HPDE6-E6E7 (cell line): ENCODE data around the gene ZNF880.
"Not testable (repeated sequence)": the region's sequence is repeated elsewhere in the genome, so short reads cannot be mapped to it uniquely, and the experiment has no call there.

ENCODE experiments used
- DNase-seq: peaks from one replicate; pipeline ENCODE4 v3.0.0; 2011; ENCODE audit warnings: missing footprints; ENCODE audit errors: extremely low spot score

ZNF880 gene

GRCh38 chr19:52369559-52370340 lies at the start of gene ZNF880:
ZNF880 (plus strand) TSS chr19:52369923; CDS start chr19:52369966, 43 bp downstream.
- peak; percentile 95 for DNase-seq

DNA sequence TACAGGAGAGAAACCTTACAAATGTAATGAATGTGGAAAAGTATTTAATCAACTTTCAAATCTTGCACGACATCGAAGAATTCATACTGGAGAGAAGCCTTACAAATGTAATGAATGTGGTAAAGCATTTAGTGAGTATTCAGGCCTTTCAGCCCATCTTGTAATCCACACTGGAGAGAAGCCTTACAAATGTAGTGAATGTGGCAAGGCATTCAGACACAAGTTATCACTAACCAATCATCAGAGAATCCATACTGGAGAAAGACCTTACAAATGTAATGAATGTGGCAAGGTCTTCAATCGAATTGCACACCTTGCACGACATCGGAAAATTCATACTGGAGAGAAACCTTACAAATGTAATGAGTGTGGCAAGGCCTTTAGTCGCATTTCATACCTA lies 47.3 kb upstream of the ZNF880 start:
- DNase-seq, result no peak

GRCh38 chr19:52331757-52332156 lies 38.0 kb upstream of the ZNF880 start:
- no peak for DNase-seq

GRCh38 chr19:52335768-52336116 lies 34.0 kb upstream of the ZNF880 start:
- no peak for DNase-seq

DNA sequence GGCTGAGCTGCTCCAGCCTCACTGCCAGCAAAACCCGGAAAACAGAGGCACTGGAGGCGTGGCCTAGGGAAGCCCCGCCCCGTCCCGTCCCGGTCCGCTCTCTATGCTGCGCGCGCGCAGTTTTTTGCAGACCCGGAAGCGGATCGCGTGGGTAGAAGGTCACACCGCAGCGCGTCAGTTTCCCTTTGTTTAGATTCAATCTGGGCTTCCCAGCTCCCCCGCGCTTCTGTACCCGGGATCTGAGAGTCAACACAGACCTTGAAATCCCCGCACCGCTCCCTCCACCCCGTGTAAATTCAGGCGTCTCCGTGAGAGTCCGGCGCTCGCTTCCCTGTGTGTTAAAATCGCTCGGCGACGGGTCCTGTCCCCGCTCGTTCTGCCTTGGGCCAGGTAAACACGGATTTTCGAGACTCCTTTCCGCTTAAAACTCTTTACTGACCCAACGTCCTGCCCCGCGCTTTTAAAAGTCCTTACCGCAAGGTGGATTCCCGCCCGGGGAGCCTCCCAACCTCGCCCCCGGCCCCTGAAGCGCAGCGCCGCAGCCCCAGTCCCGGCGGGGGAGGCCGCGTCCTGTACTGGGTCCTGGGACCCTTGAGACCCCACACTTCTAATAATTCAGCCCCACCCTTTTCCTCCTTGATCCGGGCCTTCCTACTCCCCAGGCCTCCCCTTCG lies 33.5 kb upstream of the ZNF880 start, which contains the start of gene ZNF610:
Gene ZNF610, plus strand, starts transcription at position 127 of the 674 bp plus-strand sequence. CDS start 12,930 bp downstream, outside the sequence.
- peak; percentile 43 for DNase-seq

DNA sequence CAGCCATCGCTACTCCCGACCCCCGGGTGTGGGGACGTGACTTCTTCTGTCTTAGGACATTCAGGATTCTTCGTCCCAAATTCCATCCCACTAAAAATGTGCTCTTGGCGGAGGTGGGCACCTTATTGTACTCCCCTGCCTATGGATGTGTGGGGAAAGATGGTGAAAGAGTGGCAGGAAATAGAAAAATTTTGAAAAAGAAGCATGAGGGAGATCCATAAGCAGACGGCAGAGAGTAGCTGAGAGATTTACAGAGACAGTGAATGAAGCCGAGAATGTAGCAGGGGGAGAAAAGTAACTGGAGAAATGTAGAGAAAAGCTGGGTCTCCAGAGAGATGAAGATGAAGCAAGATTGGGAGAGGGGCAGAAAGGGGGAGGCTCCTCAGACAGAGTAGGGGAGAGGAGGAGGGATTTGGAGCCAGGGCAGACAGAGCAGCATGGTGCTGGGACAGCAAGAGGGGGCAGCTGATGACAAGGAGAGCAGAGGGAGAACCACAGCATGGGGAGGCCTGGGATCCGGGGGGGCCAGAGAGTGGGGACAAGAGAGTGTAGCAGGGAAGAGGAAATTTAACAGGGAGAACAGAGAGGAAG lies 32.8 kb upstream of the ZNF880 start:
- DNase-seq, result no peak

DNA sequence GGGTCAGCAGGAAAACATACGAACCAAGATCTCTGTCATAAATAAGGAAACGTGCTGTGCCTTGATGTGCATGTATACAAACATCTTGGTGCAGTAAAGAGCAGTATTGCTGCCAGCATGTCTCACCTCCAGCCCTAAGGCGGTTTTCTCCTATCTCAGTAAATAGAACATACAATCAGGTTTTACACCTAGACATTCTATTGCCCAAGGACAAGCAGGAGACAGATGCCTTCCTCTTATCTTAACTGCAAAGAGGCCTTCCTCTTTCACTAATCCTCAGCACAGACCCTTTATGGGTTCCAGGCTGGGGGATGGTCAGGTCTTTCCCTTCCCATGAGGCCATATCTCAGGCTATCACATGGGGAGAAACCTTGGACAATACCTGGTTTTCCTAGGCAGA lies 30.7 kb upstream of the ZNF880 start:
- not testable (repeated sequence) for DNase-seq

- DNase-seq, result peak; percentile 31
Measured at GRCh38 chr19:52343548-52343947, 26.2 kb upstream of the ZNF880 start.

GRCh38 chr19:52345162-52345561 lies 24.6 kb upstream of the ZNF880 start:
- DNase-seq, result no peak

- DNase-seq, result no peak
Measured at GRCh38 chr19:52351512-52351911, 18.2 kb upstream of the ZNF880 start.

DNA sequence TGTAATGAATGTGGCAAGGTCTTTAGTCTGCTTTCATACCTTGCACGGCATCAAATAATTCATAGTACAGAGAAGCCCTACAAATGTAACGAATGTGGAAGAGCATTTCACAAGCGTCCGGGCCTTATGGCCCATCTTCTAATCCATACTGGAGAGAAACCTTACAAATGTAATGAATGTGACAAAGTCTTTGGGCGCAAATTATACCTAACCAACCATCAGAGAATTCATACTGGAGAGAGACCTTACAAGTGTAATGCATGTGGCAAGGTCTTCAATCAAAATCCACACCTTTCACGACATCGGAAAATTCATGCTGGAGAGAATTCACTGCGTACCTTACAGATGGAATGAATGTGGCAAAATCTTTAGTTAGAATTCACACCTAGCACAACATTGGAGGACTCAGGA lies 3.3 kb upstream of the ZNF880 start:
- DNase-seq, result no peak

DNA sequence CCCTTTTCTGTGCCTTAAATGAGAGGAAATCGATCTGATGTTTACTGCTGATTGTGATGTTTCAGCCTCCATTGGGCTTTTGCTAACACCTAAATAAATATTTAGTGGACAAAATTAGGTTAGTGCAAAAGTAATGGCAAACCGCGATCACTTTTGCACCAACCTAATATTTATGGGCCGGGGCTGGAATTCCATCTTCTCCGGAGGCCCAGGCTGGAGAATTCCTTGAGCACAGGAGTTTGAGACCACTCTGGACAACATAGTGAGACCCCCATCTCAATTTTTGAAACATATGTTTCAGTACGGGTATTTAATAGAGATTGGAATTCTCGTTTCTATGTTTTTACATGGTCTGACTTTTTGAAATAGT lies 603 bp downstream of the ZNF880 start:
- no peak for DNase-seq

GRCh38 chr19:52391135-52391534 lies 21.4 kb downstream of the ZNF880 start:
- DNase-seq, result no peak

DNA sequence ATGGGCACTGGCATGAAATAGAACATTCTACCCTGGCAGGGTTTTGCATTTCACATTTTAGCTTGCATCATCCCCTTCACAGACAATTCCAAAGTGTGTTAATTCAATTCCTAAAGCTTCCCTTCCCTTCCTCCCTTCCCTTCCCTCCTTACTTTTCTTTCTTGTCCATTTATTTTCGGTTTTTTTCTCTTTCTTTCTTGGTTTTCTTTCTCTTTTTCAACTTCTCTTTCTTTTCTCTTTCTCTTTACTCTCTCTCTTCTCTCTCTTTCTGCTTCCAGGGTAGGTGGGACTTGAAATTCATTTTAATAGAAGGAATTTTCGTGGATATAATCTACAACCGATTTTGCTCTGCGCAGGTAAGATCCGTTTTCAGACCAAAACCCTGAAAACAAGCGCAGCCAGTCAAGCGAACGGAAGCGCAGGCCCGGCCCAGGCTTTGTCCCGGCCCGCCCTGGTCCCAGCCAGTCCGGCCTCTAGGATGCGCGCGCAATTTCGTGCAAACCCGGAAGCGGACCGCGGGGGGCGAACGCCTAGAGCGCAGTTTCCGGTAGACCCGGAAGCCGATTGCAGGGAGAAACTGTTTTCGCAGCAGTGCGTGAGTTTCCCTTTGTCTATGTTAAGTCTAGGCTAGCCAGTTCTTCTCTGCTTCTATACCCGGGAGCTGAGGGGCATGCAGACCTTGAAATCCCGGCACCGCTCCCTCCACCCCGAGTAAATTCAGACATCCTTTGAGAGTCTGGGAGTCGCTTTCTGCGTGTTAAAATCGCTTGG lies 27.8 kb downstream of the ZNF880 start, which contains the start of gene ZNF528:
Gene ZNF528, plus strand, starts transcription at position 540 of the 771 bp plus-strand sequence. CDS start 4,165 bp downstream, outside the sequence.
- DNase-seq, result peak; percentile 98

DNA sequence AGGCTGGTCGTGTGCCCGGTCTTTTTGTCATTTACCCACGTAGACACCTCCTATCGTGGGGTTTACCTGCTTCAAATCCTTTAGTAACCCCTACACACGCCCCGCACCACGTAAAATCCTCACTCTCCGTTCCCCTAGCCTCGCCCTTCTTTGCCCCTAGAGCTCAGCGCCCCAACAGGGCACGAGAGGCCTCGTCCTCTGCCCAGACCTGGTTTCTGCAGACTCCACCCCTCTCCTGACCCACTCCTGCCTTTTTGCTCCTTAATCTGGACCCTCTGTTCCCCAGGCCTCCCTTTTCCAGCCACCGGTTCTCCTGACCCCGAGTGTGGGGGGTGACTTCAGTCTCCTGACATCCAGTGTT lies 28.3 kb downstream of the ZNF880 start:
- DNase-seq, result peak; percentile 36

GRCh38 chr19:52410276-52410675 lies 40.6 kb downstream of the ZNF880 start:
- DNase-seq, result no peak

DNA sequence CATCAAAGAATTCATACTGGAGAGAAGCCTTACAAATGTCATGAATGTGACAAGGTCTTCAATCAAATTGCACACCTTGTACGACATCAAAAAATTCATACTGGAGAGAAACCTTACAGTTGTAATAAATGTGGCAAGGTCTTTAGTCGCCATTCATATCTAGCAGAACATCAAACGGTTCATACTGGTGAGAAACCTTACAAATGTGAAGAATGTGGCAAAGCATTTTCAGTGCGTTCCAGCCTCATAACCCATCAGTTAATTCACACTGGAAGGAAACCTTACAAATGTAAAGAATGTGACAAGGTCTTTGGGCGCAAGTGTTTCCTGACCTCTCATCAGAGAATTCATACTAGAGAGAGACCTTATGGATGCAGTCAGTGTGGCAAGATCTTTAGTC lies 46.0 kb downstream of the ZNF880 start:
- no peak for DNase-seq

- no peak for DNase-seq
Measured at GRCh38 chr19:52428937-52429336, 59.2 kb downstream of the ZNF880 start, which contains the start of gene ZNF534. ZNF534 (plus strand) TSS chr19:52429148; CDS start chr19:52431475, 2,327 bp downstream.
